HCT116 (cell line): ENCODE data around the gene GOLGA1. TPM values are rescaled to one million over a fixed set of nuclear protein-coding genes. Genes with fewer than 3 reads are reported as not detected.

Experiments used
- ATAC-seq: fragments of 200-7000 bp; cut with Tn5 transposase; 2 replicates; pipeline ENCODE4 v1.9.1; 2020; ENCODE audit warnings: mild to moderate bottlenecking, moderate library complexity
- BruUV-seq: library from RNA; stranded (reverse); fragments of 400-500 nt; replicated peaks from 2 replicates; lab custom pipeline; 2021; lab: Mats Ljungman, UMichigan
- CTCF ChIA-PET: fragments of 300-600 bp; sonication (Branson Sonifier 250); formaldehyde crosslinking; loops from one replicate; lab custom pipeline; 2021; ENCODE audit warnings: antibody characterized with exemption; lab: Charles Lee
- POLR2A ChIA-PET: fragments of 300-600, 350-600 bp; sonication (Branson Sonifier 250); formaldehyde crosslinking; loops from one replicate; lab custom pipeline; 2021; ENCODE audit warnings: antibody characterized with exemption; lab: Charles Lee
- RAD21 ChIA-PET, 2 experiments: fragments of 300-600 bp; sonication (Branson Sonifier 250); formaldehyde crosslinking; loops; one replicate each; lab custom pipeline; 2023; ENCODE audit warnings: low total read pairs in 2 of 2; ENCODE audit not compliant: uncharacterized antibody in 2 of 2, unreplicated experiment in 2 of 2, low non-redundant PET in 1 of 2; lab: Charles Lee
- DNase-seq: peaks from one replicate; pipeline ENCODE4 v3.0.0-alpha.2; 2010; ENCODE audit warnings: low read depth, low spot score
- H2AFZ ChIP-seq: fragments of 200-600 bp; shearing (Covaris generic), sonication (generic); 2 replicates; pipeline ENCODE4 v1.6.1; 2017; ENCODE audit warnings: low read depth, mixed run types, mixed read lengths, antibody characterized with exemption, low read length; ENCODE audit not compliant: poor library complexity, severe bottlenecking
- H3K27ac ChIP-seq: 2 replicates; pipeline ENCODE4 v1.5.1; 2012; ENCODE audit warnings: low read depth, low read length
- H3K27me3 ChIP-seq: fragments of 200-600 bp; sonication (generic); 2 replicates; pipeline ENCODE4 v1.6.1; 2016; ENCODE audit warnings: mixed run types, low read length, mixed read lengths; ENCODE audit not compliant: insufficient read depth
- H3K36me3 ChIP-seq, 2 experiments: fragments of 200-500 bp in 1 of 2; fragments of 200-600 bp in 1 of 2; sonication (Bioruptor generic) in 1 of 2; sonication (generic) in 1 of 2; 2 replicates each; pipeline versions ENCODE4 v1.5.1 to v1.6.1; 2014 to 2016; ENCODE audit warnings: low read length in 2 of 2, inconsistent platforms in 1 of 2, mixed read lengths in 1 of 2, mixed run types in 1 of 2; ENCODE audit not compliant: insufficient read depth in 2 of 2, control insufficient read depth in 1 of 2
- H3K4me1 ChIP-seq, 2 experiments: fragments of 200-600 bp in 1 of 2; sonication (generic) in 1 of 2; 2 replicates each; pipeline versions ENCODE4 v1.5.1 to v1.6.1; 2012 to 2017; ENCODE audit warnings: low read length in 2 of 2, inconsistent platforms in 1 of 2, mild to moderate bottlenecking in 1 of 2, mixed read lengths in 1 of 2, mixed run types in 1 of 2, moderate library complexity in 1 of 2; ENCODE audit not compliant: insufficient read depth in 2 of 2, control insufficient read depth in 1 of 2
- H3K4me2 ChIP-seq: fragments of 200-600 bp; sonication (generic); 2 replicates; pipeline ENCODE4 v1.6.1; 2017; ENCODE audit warnings: mixed run types, low read length, mixed read lengths
- H3K4me3 ChIP-seq, 2 experiments: fragments of 200-600 bp in 1 of 2; sonication (generic) in 1 of 2; replicated peaks in 1 of 2; 2 replicates each; pipeline ENCODE4 v1.5.1; 2011 to 2016; ENCODE audit warnings: low read length in 2 of 2, control low read depth in 1 of 2, low read depth in 1 of 2, mild to moderate bottlenecking in 1 of 2, mixed read lengths in 1 of 2, mixed run types in 1 of 2
- H3K79me2 ChIP-seq: fragments of 200-600 bp; sonication (generic); 2 replicates; pipeline ENCODE4 v1.6.1; 2017; ENCODE audit warnings: mild to moderate bottlenecking, mixed run types, low read length, moderate library complexity, mixed read lengths; ENCODE audit not compliant: insufficient read depth
- H3K9ac ChIP-seq: fragments of 200-600 bp; sonication (generic); 2 replicates; pipeline ENCODE4 v1.6.1; 2016; ENCODE audit warnings: low read length, mixed read lengths
- H3K9me2 ChIP-seq: fragments of 200-600 bp; sonication (generic), shearing (Covaris generic); 2 replicates; pipeline ENCODE4 v1.6.1; 2017; ENCODE audit warnings: mixed run types, mild to moderate bottlenecking, moderate library complexity; ENCODE audit not compliant: insufficient read depth
- H3K9me3 ChIP-seq, 2 experiments: fragments of 200-500 bp in 1 of 2; fragments of 200-600 bp in 1 of 2; sonication (Bioruptor generic) in 1 of 2; sonication (generic) in 1 of 2; 2 replicates each; pipeline ENCODE4 v1.6.1; 2014 to 2017; ENCODE audit warnings: low read length in 2 of 2, mixed read lengths in 2 of 2, inconsistent platforms in 1 of 2, low read depth in 1 of 2, mild to moderate bottlenecking in 1 of 2, mixed run types in 1 of 2, moderate library complexity in 1 of 2; ENCODE audit not compliant: control insufficient read depth in 1 of 2, insufficient read depth in 1 of 2
- H4K20me1 ChIP-seq: fragments of 200-600 bp; sonication (generic), shearing (Covaris generic); 2 replicates; pipeline ENCODE4 v1.6.1; 2017; ENCODE audit warnings: mixed run types, mild to moderate bottlenecking, moderate library complexity; ENCODE audit not compliant: insufficient read depth
- ATF3 ChIP-seq: IDR thresholded peaks from 2 replicates; pipeline ENCODE4 v1.6.1; 2012
- CTCF ChIP-seq, 3 experiments: fragments of 200-600 bp in 1 of 3; sonication (generic) in 1 of 3; IDR thresholded peaks in 2 of 3; conservative IDR thresholded peaks in 1 of 3; 2 replicates each; pipeline ENCODE4 v1.5.1; 2012 to 2017; ENCODE audit warnings: low read depth in 2 of 3, low read length in 2 of 3, antibody characterized with exemption in 1 of 3, borderline replicate concordance in 1 of 3, control low read depth in 1 of 3, mild to moderate bottlenecking in 1 of 3, mixed read lengths in 1 of 3, mixed run types in 1 of 3, moderate library complexity in 1 of 3; ENCODE audit not compliant: insufficient read depth in 1 of 3
- EZH2phosphoT487 ChIP-seq: fragments of 200-600 bp; IDR thresholded peaks from 2 replicates; pipeline ENCODE4 v1.6.1; 2018; ENCODE audit warnings: antibody characterized with exemption, borderline replicate concordance
- MAX ChIP-seq: IDR thresholded peaks from 2 replicates; pipeline ENCODE4 v1.6.1; 2012
- ZNF274 ChIP-seq: fragments of 200-500 bp; sonication (Bioruptor generic); IDR thresholded peaks from 2 replicates; pipeline ENCODE4 v1.6.1; 2014; ENCODE audit warnings: mild to moderate bottlenecking, low read depth, low read length, inconsistent platforms
- intact Hi-C: fragments of 100-400 bp; cut with micrococcal nuclease; formaldehyde crosslinking; loops from 2 replicates; pipeline ENCODE4 v1.10.0; 2022
- total RNA-seq: library from RNA; stranded (reverse); gene quantifications from one replicate; pipeline ENCODE4 v1.2.1, GENCODE V29; 2021; ENCODE audit not compliant: unreplicated experiment

GOLGA1 gene
- total RNA-seq, 1 experiment from 2014 or later, result 13.1 TPM

GRCh38 chr9:124950050-124950718 lies 9.3 kb upstream of the GOLGA1 start (continued):
- TF ChIP-seq ZNF274, result no peak
- TF ChIP-seq ATF3, result no peak
- TF ChIP-seq, all 23 proteins: peak for 0

GRCh38 chr9:124949387-124949786 lies 8.5 kb upstream of the GOLGA1 start:
- ChIA-PET RAD21 (interaction anchor here in 1 of 2 experiments (0.6 kb wide), 1 partner anchor 33 kb away, joined by 5 read pairs; no protein-coding TSS in a partner anchor), CTCF (no interaction called here), POLR2A (no interaction called here)
- H3K4me3 ChIP-seq, result no peak overlapping the region
- no peaks in the 10 kb centered on the region for H3K27me3 ChIP-seq
- no peaks in the 10 kb centered on the region; a peak in 1 of 4 replicates for H3K4me1 ChIP-seq
- intact Hi-C loops, result no loop called here
- no peaks in the 10 kb centered on the region for H3K9me2 ChIP-seq
- TF ChIP-seq MAX, result no peak
- no peak for TF ChIP-seq EZH2phosphoT487
- TF ChIP-seq CTCF (IDR thresholded peaks at IDR 0.05 in 2 of 3, conservative IDR thresholded peaks at IDR 0.05 in 1 of 3; ENCODE audit: borderline replicate concordance in 1 of 3, insufficient read depth in 1 of 3, low read depth in 2 of 3, low read length in 2 of 3), result no peak
- H3K27ac ChIP-seq, result no peak overlapping the region
- BruUV-seq, result no TSS peak
- DNase-seq (no peak), ATAC-seq (no peak)
- no peaks in the 10 kb centered on the region for H3K36me3 ChIP-seq
- H4K20me1 ChIP-seq, result no peaks in the 10 kb centered on the region
- no peaks in the 10 kb centered on the region for H3K79me2 ChIP-seq
- H2AFZ ChIP-seq, result no peak overlapping the region
- no peak overlapping the region for H3K4me2 ChIP-seq
- no peaks in the 10 kb centered on the region for H3K9me3 ChIP-seq
- no peak overlapping the region for H3K9ac ChIP-seq
